Kidney epithelial cell (primary cell): Measurements from ENCODE around the gene EHD2. TPM values are rescaled to one million over a fixed set of nuclear protein-coding genes. Genes with fewer than 3 reads are reported as not detected.
A peak's percentile ranks its signal among the peaks of the same experiment; 100 is the strongest.
"Not testable (repeated sequence)": the region's sequence is repeated elsewhere in the genome, so short reads cannot be mapped to it uniquely, and the experiment has no call there.

Experiments
- DNase-seq: peaks from one replicate; pipeline ENCODE4 v3.0.0-alpha.2; 2010; ENCODE audit warnings: low read depth
- H3K27me3 ChIP-seq: 2 replicates; pipeline ENCODE4 v1.6.0; 2011; ENCODE audit warnings: low read length; ENCODE audit not compliant: control insufficient read depth, insufficient read depth
- H3K36me3 ChIP-seq: 2 replicates; pipeline ENCODE4 v1.5.1; 2011; ENCODE audit warnings: low read length; ENCODE audit not compliant: control insufficient read depth, insufficient read depth
- H3K4me3 ChIP-seq: 2 replicates; pipeline ENCODE4 v1.5.1; 2011; ENCODE audit warnings: low read depth, mild to moderate bottlenecking, control low read depth, low read length
- total RNA-seq: library from RNA; depleted of rRNA; stranded (reverse); fragments of >200 nt; gene quantifications from 2 replicates; pipeline ENCODE4 v1.2.3, GENCODE V29; 2015
- TF ChIP-seq, protein P1 (sequence below): IDR thresholded peaks from 2 replicates; pipeline ENCODE4 v1.5.1; 2011; ENCODE audit warnings: mild to moderate bottlenecking, moderate library complexity, low read length, control low read depth, inconsistent platforms; ENCODE audit not compliant: insufficient read depth, poor library complexity, severe bottlenecking

The EHD2 gene
- total RNA-seq, 1 donor from 2014 or later: 32.5 TPM

DNA sequence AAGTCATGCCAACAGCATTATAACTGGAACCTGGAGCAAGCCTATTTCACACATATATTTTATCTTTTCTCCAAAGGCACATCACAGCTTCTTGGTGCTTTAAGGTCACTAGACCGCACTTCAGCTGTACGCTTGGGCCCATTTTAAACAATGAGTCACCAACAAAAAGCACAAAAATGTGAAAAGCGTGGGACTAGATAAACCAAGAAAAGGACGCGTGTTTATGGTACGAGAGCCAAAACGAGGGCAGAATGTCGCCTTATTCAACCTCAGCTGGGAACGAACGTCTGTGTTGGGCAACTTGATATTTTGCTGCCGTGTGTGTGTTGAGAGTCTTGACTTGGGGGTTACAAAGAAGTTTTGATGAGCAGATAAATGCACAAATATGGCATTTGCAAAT, 9.2 kb upstream of the EHD2 start:
- Histone ChIP-seq H3K27me3 (peaks cover 2% of the 10 kb centered on the region), H3K4me3 (no peak overlapping the region), H3K36me3 (peaks cover 4% of the 10 kb centered on the region)
- TF ChIP-seq, protein P1, sequence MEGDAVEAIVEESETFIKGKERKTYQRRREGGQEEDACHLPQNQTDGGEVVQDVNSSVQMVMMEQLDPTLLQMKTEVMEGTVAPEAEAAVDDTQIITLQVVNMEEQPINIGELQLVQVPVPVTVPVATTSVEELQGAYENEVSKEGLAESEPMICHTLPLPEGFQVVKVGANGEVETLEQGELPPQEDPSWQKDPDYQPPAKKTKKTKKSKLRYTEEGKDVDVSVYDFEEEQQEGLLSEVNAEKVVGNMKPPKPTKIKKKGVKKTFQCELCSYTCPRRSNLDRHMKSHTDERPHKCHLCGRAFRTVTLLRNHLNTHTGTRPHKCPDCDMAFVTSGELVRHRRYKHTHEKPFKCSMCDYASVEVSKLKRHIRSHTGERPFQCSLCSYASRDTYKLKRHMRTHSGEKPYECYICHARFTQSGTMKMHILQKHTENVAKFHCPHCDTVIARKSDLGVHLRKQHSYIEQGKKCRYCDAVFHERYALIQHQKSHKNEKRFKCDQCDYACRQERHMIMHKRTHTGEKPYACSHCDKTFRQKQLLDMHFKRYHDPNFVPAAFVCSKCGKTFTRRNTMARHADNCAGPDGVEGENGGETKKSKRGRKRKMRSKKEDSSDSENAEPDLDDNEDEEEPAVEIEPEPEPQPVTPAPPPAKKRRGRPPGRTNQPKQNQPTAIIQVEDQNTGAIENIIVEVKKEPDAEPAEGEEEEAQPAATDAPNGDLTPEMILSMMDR: no peak
- DNase-seq: no peak

DNA sequence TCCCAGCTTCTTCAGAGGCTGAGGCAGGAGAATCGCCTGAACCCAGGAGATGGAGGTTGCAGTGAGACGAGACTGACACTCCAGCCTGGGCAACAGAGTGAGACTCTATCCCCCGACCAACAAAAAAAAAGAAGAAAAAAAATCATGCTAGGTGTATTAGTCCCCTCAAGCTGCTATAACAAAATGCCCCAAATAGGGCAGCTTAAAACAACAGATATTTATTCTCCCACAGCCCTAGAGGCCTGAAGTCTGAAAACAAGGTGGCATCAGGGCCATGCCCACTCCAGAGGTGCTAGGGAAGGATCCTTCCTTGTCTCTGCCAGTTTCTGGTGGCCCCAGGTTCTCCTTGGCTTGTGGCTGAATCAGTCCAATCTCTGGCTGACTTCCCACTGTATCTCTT, 8.6 kb upstream of the EHD2 start:
- Histone ChIP-seq H3K36me3 (peaks cover 3% of the 10 kb centered on the region), H3K27me3 (peaks cover 2% of the 10 kb centered on the region), H3K4me3 (no peak overlapping the region)
- TF ChIP-seq, protein P1: no peak
- no peak for DNase-seq

DNA sequence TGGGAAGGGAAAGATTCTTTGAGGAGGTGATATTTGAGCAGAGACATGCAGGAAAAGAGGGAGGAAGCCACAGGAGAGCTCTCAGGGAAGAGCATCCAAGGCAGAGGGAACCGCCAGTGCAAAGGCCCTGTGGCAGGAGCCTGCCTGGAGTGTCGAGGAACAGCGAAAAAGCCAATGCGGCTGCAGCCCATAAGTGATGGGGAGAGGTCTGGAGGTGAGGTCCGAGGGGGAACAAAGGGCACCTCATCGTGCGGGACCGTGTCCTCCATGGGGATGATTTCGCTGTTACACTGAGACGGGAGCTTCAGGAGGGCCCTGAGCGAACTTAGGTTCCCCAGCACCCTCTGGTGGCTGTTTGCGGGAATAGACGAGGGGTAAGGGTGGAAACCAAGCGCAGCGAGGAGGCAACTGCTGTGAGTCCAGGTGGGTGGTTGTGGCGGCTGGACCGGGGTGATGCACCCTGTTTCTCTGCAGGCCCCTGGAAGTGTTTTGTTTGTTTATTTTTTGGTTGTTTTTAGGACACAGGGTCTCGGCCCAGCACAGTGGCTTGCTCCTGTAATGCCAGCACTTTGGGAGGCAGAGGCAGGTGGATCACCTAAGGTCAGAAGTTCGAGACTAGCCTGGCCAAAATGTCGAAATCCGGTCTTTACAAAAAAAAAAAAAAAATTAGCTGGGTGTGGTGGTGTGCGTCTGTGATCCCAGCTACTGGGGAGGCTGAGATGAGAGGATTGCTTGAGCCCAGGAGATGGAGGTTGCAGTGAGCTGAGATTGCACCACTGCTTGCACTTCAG, 5.9 kb upstream of the EHD2 start:
- no peaks in the 10 kb centered on the region for H3K36me3 ChIP-seq
- TF ChIP-seq, protein P1: peak; percentile 87
- no peak for DNase-seq
- H3K27me3 ChIP-seq: peaks cover 2% of the 10 kb centered on the region
- no peak overlapping the region for H3K4me3 ChIP-seq

DNA sequence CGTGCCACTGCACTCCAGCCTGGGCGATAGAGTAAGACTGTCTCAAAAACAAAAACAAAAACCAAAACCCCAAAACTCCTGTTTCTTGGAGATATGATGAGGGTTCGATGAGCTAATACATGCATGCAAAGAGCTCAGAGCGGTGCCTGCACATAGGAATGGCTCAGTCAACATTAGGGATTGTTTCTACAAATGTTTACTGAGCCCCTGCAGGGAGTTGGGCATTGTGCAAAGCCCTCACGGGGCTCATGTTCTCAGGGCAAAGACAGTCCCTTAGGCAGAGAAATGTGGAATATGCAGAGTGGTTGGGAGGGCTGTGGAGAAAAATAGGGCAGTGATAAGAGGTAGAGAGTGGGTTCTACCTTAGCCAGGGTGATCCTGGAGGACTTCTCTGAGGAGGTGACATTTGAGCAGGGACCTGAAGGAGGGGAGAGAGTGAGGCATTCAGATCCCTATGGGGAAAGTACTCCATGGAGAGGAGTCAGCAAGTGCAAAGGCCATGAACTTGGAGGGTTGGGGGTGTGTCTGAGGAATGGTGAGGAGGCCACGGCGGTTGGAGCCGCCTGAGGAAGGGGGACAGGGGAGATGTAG, 1.5 kb upstream of the EHD2 start:
- Histone ChIP-seq H3K27me3 (peaks cover 2% of the 10 kb centered on the region), H3K36me3 (peaks cover 1% of the 10 kb centered on the region), H3K4me3 (no peak overlapping the region)
- TF ChIP-seq, protein P1: no peak
- no peak for DNase-seq

DNA sequence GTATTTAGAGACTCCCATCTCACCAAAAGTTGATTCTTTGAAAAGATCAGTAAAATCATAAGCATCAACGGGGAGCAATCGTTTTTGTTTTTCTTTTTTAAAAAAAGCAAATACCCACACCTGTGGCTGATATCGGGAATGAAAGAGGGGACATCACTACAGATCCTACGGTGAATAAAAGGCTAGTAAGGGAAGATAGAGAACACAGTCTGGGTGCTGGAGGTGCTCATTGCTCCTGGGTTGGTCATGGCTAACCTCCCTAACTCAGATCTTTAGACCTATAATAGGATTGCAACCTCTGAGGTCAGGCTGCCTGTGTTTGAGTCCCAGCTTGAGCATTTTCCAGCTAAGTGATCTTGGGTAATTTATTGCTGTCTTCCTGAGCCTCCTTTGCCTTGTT, 1.1 kb downstream of the EHD2 start:
- Histone ChIP-seq H3K36me3 (peaks cover 1% of the 10 kb centered on the region), H3K4me3 (peak overlapping the region; percentile 75), H3K27me3 (no peaks in the 10 kb centered on the region)
- no peak for DNase-seq
- TF ChIP-seq, protein P1: no peak

DNA sequence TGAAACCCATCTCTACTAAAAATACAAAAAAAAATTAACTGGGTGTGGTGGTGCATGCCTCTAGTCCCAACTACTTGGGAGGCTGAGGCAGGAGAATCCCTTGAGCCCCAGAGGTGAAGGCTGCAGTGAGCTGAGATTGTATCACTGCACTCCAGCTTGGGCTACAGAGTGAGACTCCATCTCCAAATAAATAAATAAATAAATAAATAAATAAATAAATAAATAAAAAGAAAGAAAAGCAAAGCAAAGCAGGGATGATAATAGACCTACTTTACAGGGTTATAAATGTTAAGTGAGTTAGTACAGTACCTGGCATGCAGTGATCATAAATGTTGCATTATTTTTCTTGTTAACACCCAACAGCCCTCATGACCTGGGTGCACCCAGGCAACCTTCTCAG, 1.6 kb downstream of the EHD2 start:
- not testable (repeated sequence) for H3K36me3 ChIP-seq, H3K27me3 ChIP-seq, H3K4me3 ChIP-seq, DNase-seq
